Endometrial microvascular endothelial cells (primary cell): ENCODE data around the gene DIP2C. TPM values are rescaled to one million over a fixed set of nuclear protein-coding genes. Genes with fewer than 3 reads are reported as not detected.

Source experiments
- in situ Hi-C: cut with HindIII; loops from 2 replicates; pipeline ENCODE4 v1.10.0; 2017; ENCODE audit warnings: low sequenced_read_pairs, low pct_unique_long_range_greater_than_20kb; ENCODE audit errors: inconsistent ontology term
- total RNA-seq: library from RNA; depleted of rRNA; stranded (reverse); fragments of >200 nt; gene quantifications from one replicate; pipeline ENCODE4 v1.2.3, GENCODE V29; 2015; ENCODE audit errors: inconsistent ontology term

The DIP2C gene
- total RNA-seq, 1 donor from 2014 or later, result 3.2 TPM

GRCh38 chr10:553233-553632 is 136.2 kb downstream of the DIP2C start:
- in situ Hi-C loops, result no loop called here

- in situ Hi-C loops, result no loop called here
Measured at GRCh38 chr10:552679-553078, 136.8 kb downstream of the DIP2C start.

GRCh38 chr10:551373-552252 is 137.9 kb downstream of the DIP2C start:
- in situ Hi-C loops, result no loop called here

- in situ Hi-C loops, result no loop called here
Measured at GRCh38 chr10:550665-551372, 138.6 kb downstream of the DIP2C start.

- in situ Hi-C loops, result no loop called here
Measured at GRCh38 chr10:549391-549790, 140.1 kb downstream of the DIP2C start.

GRCh38 chr10:548238-548901 is 141.1 kb downstream of the DIP2C start:
- in situ Hi-C loops, result no loop called here

- in situ Hi-C loops, result no loop called here
Measured at GRCh38 chr10:547591-548081, 141.8 kb downstream of the DIP2C start.

- in situ Hi-C loops, result no loop called here
Measured at GRCh38 chr10:546971-547590, 142.4 kb downstream of the DIP2C start.

GRCh38 chr10:546451-546850 is 143.0 kb downstream of the DIP2C start:
- in situ Hi-C loops, result no loop called here

GRCh38 chr10:543862-544822 is 145.3 kb downstream of the DIP2C start:
- in situ Hi-C loops, result no loop called here

- in situ Hi-C loops, result no loop called here
Measured at GRCh38 chr10:543131-543530, 146.3 kb downstream of the DIP2C start.

GRCh38 chr10:541750-542371 is 147.6 kb downstream of the DIP2C start:
- in situ Hi-C loops, result no loop called here

- in situ Hi-C loops, result no loop called here
Measured at GRCh38 chr10:541041-541440, 148.4 kb downstream of the DIP2C start.

- in situ Hi-C loops, result no loop called here
Measured at GRCh38 chr10:538895-539294, 150.6 kb downstream of the DIP2C start.

- in situ Hi-C loops, result no loop called here
Measured at GRCh38 chr10:536935-537334, 152.5 kb downstream of the DIP2C start.

GRCh38 chr10:536371-536925 is 153.0 kb downstream of the DIP2C start:
- in situ Hi-C loops, result no loop called here

GRCh38 chr10:535952-536351 is 153.5 kb downstream of the DIP2C start:
- in situ Hi-C loops, result no loop called here
